Measurements from ENCODE around the gene PHLPP1.
"Not testable (repeated sequence)": the region's sequence is repeated elsewhere in the genome, so short reads cannot be mapped to it uniquely, and the experiment has no call there.

PHLPP1 gene

DNA sequence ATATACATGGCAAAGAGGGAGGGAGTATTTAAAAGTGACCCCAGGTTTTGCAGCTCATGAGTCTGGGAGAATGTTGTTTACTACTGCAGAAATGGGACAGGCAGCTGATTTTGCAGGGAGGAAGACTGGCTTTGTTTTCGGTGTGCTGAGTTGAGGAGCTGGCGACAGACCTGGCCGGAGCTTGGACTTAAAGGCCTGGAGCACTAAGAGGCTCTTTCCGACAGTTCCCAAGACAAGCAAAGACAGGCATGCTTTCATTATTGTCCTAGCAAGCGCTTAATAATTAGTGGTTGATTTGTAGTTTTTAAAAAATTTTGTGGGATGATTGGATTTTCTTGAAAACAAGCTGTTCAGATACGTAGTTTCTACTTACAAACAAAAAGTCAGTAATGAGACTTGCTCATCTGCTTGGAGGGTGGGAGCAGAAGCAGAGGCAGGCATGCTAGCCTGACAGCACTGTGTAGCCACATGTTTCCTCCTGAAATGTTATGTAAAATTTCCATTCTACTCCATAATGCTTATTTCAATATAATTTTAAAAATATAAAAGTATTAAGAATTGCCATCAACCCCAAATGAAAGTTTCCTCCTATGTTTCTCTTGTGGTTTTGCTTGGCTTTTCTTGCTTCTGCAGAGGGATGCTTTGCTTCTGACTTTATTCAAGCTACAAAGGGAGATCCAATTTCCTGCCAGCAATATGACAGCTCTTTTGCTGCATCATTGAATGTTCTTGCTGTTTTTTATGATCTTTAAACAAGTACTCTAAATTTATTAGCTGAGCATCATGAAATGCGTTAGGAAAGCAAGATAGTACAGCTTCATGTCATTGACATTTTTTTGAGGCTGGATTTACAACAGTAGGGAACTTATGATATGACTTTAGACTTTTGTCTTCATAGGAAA is 75.8 kb downstream of the PHLPP1 start:
- peaks cover 90% of the 10 kb centered on the region for H3K4me1 ChIP-seq (ENCODE audit: insufficient read depth, low read length)
- H3K27me3 ChIP-seq (ENCODE audit: insufficient read depth, low read length): no peaks in the 10 kb centered on the region
- H3K27ac ChIP-seq (ENCODE audit: low read depth, low read length): no peak overlapping the region
- H3K9me3 ChIP-seq (ENCODE audit: insufficient read depth, low read depth, low read length): no peaks in the 10 kb centered on the region
- no peak overlapping the region for H3K4me3 ChIP-seq (ENCODE audit: low read length)
- H3K36me3 ChIP-seq (ENCODE audit: insufficient read depth, low read length): no peaks in the 10 kb centered on the region
- no peak overlapping the region for H3K9ac ChIP-seq (ENCODE audit: low read depth, low read length)
- 78% methylated on average over 7 of the region's 7 CpGs for WGBS

DNA sequence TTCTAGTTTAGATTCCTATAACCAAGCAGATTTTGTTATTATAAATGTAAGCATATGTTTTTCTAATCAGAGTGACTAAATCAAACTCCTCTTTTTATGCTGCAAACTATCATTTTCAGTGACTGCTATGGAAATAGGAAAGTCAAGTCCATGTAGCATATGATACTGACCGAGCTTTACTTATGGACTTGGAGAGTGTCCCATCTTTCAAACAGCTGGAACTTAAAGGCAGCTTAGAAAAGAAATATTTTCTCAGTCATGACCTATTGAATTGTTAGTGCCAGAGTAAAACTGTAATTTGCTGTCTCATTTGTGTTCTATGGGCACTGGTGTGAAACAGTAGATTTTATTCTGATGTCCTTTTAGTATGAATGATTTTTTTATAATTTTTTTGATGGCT is 76.7 kb downstream of the PHLPP1 start:
- no peaks in the 10 kb centered on the region for H3K36me3 ChIP-seq (ENCODE audit: insufficient read depth, low read length)
- H3K9me3 ChIP-seq (ENCODE audit: insufficient read depth, low read depth, low read length): no peaks in the 10 kb centered on the region
- peaks cover 86% of the 10 kb centered on the region for H3K4me1 ChIP-seq (ENCODE audit: insufficient read depth, low read length)
- no peak overlapping the region for H3K4me3 ChIP-seq (ENCODE audit: low read length)
- H3K27ac ChIP-seq (ENCODE audit: low read depth, low read length): no peak overlapping the region
- no peak overlapping the region for H3K9ac ChIP-seq (ENCODE audit: low read depth, low read length)
- 100% methylated on average over 1 of the region's 1 CpG for WGBS
- no peaks in the 10 kb centered on the region for H3K27me3 ChIP-seq (ENCODE audit: insufficient read depth, low read length)

GRCh38 chr18:62795813-62796212 is 80.5 kb downstream of the PHLPP1 start:
- Histone ChIP-seq H3K9ac (ENCODE audit: low read depth, low read length) (no peak overlapping the region), H3K36me3 (ENCODE audit: insufficient read depth, low read length) (no peaks in the 10 kb centered on the region), H3K27me3 (ENCODE audit: insufficient read depth, low read length) (no peaks in the 10 kb centered on the region), H3K27ac (ENCODE audit: low read depth, low read length) (no peak overlapping the region), H3K4me1 (ENCODE audit: insufficient read depth, low read length) (peaks cover 84% of the 10 kb centered on the region), H3K4me3 (ENCODE audit: low read length) (no peak overlapping the region), H3K9me3 (ENCODE audit: insufficient read depth, low read depth, low read length) (no peaks in the 10 kb centered on the region)
- WGBS: 88% methylated on average over 3 of the region's 3 CpGs

DNA sequence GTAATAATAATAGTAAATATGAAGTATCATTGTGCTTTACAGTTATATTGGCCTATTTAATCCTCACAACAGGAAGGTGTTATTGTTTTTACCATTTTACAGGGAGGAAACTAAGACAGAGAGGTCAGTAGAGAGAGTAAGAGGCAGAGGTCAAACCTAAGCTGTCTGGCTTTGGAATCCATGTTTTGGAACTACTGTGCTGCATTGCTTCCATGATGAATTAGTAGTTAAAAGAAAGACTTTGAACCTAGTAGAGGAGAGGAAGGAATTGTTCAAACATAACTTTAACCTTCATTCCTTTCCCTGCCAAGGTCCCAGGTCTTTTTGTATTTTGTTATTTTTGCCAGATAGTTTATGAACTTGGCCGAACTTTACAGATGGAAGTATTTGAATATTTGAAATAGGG is 80.9 kb downstream of the PHLPP1 start:
- no peak overlapping the region for H3K4me3 ChIP-seq (ENCODE audit: low read length)
- whole genome bisulfite sequencing: 93% methylated on average over 1 of the region's 1 CpG
- peaks cover 80% of the 10 kb centered on the region for H3K4me1 ChIP-seq (ENCODE audit: insufficient read depth, low read length)
- no peak overlapping the region for H3K27ac ChIP-seq (ENCODE audit: low read depth, low read length)
- no peaks in the 10 kb centered on the region for H3K36me3 ChIP-seq (ENCODE audit: insufficient read depth, low read length)
- no peaks in the 10 kb centered on the region for H3K9me3 ChIP-seq (ENCODE audit: insufficient read depth, low read depth, low read length)
- H3K9ac ChIP-seq (ENCODE audit: low read depth, low read length): no peak overlapping the region
- H3K27me3 ChIP-seq (ENCODE audit: insufficient read depth, low read length): no peaks in the 10 kb centered on the region

- peaks cover 77% of the 10 kb centered on the region for H3K4me1 ChIP-seq (ENCODE audit: insufficient read depth, low read length)
- no peaks in the 10 kb centered on the region for H3K36me3 ChIP-seq (ENCODE audit: insufficient read depth, low read length)
- H3K9ac ChIP-seq (ENCODE audit: low read depth, low read length): no peak overlapping the region
- H3K4me3 ChIP-seq (ENCODE audit: low read length): no peak overlapping the region
- no peak overlapping the region for H3K27ac ChIP-seq (ENCODE audit: low read depth, low read length)
- H3K27me3 ChIP-seq (ENCODE audit: insufficient read depth, low read length): no peaks in the 10 kb centered on the region
- no peaks in the 10 kb centered on the region for H3K9me3 ChIP-seq (ENCODE audit: insufficient read depth, low read depth, low read length)
- WGBS: 86% methylated on average over 3 of the region's 3 CpGs
Observed at GRCh38 chr18:62797329-62797728, 82.0 kb downstream of the PHLPP1 start.

GRCh38 chr18:62799977-62800376 is 84.6 kb downstream of the PHLPP1 start:
- H3K9ac ChIP-seq (ENCODE audit: low read depth, low read length): no peak overlapping the region
- peaks cover 63% of the 10 kb centered on the region for H3K4me1 ChIP-seq (ENCODE audit: insufficient read depth, low read length)
- H3K27me3 ChIP-seq (ENCODE audit: insufficient read depth, low read length): no peaks in the 10 kb centered on the region
- H3K4me3 ChIP-seq (ENCODE audit: low read length): peak overlapping the region; percentile 17; the same call in 1 of the 2 replicates
- no peaks in the 10 kb centered on the region for H3K36me3 ChIP-seq (ENCODE audit: insufficient read depth, low read length)
- H3K9me3 ChIP-seq (ENCODE audit: insufficient read depth, low read depth, low read length): no peaks in the 10 kb centered on the region
- peak overlapping the region; percentile 87; the same call in 1 of the 2 replicates for H3K27ac ChIP-seq (ENCODE audit: low read depth, low read length)
- 62% methylated on average over 5 of the region's 6 CpGs for WGBS

GRCh38 chr18:62802523-62802922 is 87.2 kb downstream of the PHLPP1 start:
- Histone ChIP-seq H3K9ac (ENCODE audit: low read depth, low read length) (no peak overlapping the region), H3K36me3 (ENCODE audit: insufficient read depth, low read length) (no peaks in the 10 kb centered on the region), H3K4me1 (ENCODE audit: insufficient read depth, low read length) (peaks cover 53% of the 10 kb centered on the region), H3K9me3 (ENCODE audit: insufficient read depth, low read depth, low read length) (no peaks in the 10 kb centered on the region), H3K27me3 (ENCODE audit: insufficient read depth, low read length) (no peaks in the 10 kb centered on the region), H3K27ac (ENCODE audit: low read depth, low read length) (no peak overlapping the region), H3K4me3 (ENCODE audit: low read length) (no peak overlapping the region)
- WGBS: 84% methylated on average over 3 of the region's 3 CpGs

GRCh38 chr18:62807396-62807795 is 92.1 kb downstream of the PHLPP1 start:
- no peaks in the 10 kb centered on the region for H3K27me3 ChIP-seq (ENCODE audit: insufficient read depth, low read length)
- no peak overlapping the region for H3K27ac ChIP-seq (ENCODE audit: low read depth, low read length)
- H3K36me3 ChIP-seq (ENCODE audit: insufficient read depth, low read length): no peaks in the 10 kb centered on the region
- peaks cover 38% of the 10 kb centered on the region for H3K4me1 ChIP-seq (ENCODE audit: insufficient read depth, low read length)
- no peak overlapping the region for H3K9ac ChIP-seq (ENCODE audit: low read depth, low read length)
- H3K4me3 ChIP-seq (ENCODE audit: low read length): no peak overlapping the region
- H3K9me3 ChIP-seq (ENCODE audit: insufficient read depth, low read depth, low read length): no peaks in the 10 kb centered on the region
- 89% methylated on average over 1 of the region's 2 CpGs for WGBS

GRCh38 chr18:62808123-62808522 is 92.8 kb downstream of the PHLPP1 start:
- H3K4me1 ChIP-seq (ENCODE audit: insufficient read depth, low read length): peaks cover 38% of the 10 kb centered on the region
- H3K4me3 ChIP-seq (ENCODE audit: low read length): no peak overlapping the region
- no peaks in the 10 kb centered on the region for H3K9me3 ChIP-seq (ENCODE audit: insufficient read depth, low read depth, low read length)
- no CpG with 5 or more reads among the region's 1 CpG for WGBS
- no peak overlapping the region for H3K27ac ChIP-seq (ENCODE audit: low read depth, low read length)
- no peak overlapping the region for H3K9ac ChIP-seq (ENCODE audit: low read depth, low read length)
- H3K27me3 ChIP-seq (ENCODE audit: insufficient read depth, low read length): no peaks in the 10 kb centered on the region
- H3K36me3 ChIP-seq (ENCODE audit: insufficient read depth, low read length): no peaks in the 10 kb centered on the region

GRCh38 chr18:62809445-62809844 is 94.1 kb downstream of the PHLPP1 start:
- not testable (repeated sequence) for H3K36me3 ChIP-seq (ENCODE audit: insufficient read depth, low read length); H3K9ac ChIP-seq (ENCODE audit: low read depth, low read length); H3K27ac ChIP-seq (ENCODE audit: low read depth, low read length); H3K9me3 ChIP-seq (ENCODE audit: insufficient read depth, low read depth, low read length); H3K4me3 ChIP-seq (ENCODE audit: low read length); H3K27me3 ChIP-seq (ENCODE audit: insufficient read depth, low read length)
- peaks cover 49% of the 10 kb centered on the region for H3K4me1 ChIP-seq (ENCODE audit: insufficient read depth, low read length)
- 88% methylated on average over 8 of the region's 8 CpGs for whole genome bisulfite sequencing

- H3K4me1 ChIP-seq (ENCODE audit: insufficient read depth, low read length): peaks cover 53% of the 10 kb centered on the region
- H3K27ac ChIP-seq (ENCODE audit: low read depth, low read length): no peak overlapping the region
- no peaks in the 10 kb centered on the region for H3K9me3 ChIP-seq (ENCODE audit: insufficient read depth, low read depth, low read length)
- H3K4me3 ChIP-seq (ENCODE audit: low read length): no peak overlapping the region
- H3K36me3 ChIP-seq (ENCODE audit: insufficient read depth, low read length): no peaks in the 10 kb centered on the region
- 82% methylated on average over 1 of the region's 1 CpG for WGBS
- no peak overlapping the region for H3K9ac ChIP-seq (ENCODE audit: low read depth, low read length)
- H3K27me3 ChIP-seq (ENCODE audit: insufficient read depth, low read length): no peaks in the 10 kb centered on the region
Observed at GRCh38 chr18:62809900-62810299, 94.6 kb downstream of the PHLPP1 start.
